ENCODE results near the gene GALK2. TPM values are rescaled to one million over a fixed set of nuclear protein-coding genes. Genes with fewer than 3 reads are reported as not detected.
A peak's percentile ranks its signal among the peaks of the same experiment; 100 is the strongest.

Gene GALK2
- total RNA-seq, 2 experiments from 2014 or later = 20.2 to 23.4 TPM

DNA sequence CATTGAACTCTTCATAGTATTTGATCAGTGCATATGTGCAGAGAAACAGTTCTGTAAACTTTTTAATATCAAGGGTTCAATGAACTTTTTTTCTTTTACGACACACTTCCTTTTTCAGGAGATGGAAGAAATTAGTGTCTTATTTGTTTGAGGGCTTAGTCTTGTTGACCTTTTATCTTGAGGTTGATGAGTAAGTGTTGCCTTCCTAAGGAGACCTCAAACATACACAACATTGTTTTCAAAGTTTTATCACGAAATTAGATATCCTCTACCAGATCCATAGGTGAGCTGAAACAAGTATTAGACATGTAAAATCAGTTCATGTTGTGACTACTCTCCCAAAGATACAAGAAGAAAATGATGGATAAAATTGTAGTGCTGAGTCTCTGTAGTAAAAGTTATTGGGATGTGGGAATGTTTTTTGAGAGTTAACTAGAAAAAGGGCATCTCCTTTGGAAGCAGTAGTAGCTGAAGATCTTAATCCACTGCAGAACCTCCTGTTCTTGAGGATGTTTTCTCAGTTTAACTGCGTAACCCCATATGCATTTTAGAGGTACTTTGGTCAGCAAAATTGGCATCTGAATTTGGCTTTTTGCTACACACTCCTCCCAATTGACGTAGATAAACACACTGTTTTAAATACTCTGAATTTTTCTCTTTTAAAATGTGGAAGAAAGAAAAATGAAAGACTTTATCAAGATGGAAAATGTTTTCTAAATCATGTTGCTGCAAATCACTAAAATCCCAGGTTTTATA, 116.8 kb downstream of the GALK2 start:
- peaks cover 31% of the 10 kb centered on the region for H3K4me1 Mint-ChIP-seq
- H3K9me3 Mint-ChIP-seq = no peaks in the 10 kb centered on the region
- H3K27ac Mint-ChIP-seq = peak overlapping the region; percentile 2
- ChIA-PET POLR2A (no interaction called here), CTCF (no interaction called here)
- H3K27me3 Mint-ChIP-seq = no peaks in the 10 kb centered on the region
- no peak overlapping the region for H3K4me3 Mint-ChIP-seq
- no peak for DNase-seq
- H3K36me3 Mint-ChIP-seq (ENCODE audit: low read depth) = peaks cover 65% of the 10 kb centered on the region

DNA sequence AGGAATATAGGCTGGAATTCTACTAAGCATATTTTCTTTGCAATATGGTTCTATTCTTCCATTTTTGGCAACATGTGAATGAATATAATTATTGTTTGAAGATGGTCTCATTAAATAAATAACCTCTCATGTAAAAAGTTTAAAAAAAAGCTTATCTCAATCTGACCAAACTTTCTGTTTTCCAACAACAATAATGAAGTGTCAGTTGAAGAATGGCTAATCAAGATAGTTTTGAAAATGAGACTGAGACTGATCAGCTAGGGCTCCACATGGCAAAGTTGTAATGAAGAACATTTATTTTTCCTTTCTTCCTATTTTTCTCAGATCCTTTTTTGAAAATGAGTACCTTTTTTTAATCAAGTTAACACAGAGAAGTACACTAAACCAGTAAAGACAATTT, 117.4 kb downstream of the GALK2 start:
- Mint-ChIP-seq H3K27ac (no peak overlapping the region), H3K4me1 (peaks cover 31% of the 10 kb centered on the region), H3K27me3 (no peaks in the 10 kb centered on the region), H3K36me3 (ENCODE audit: low read depth) (peaks cover 66% of the 10 kb centered on the region), H3K9me3 (no peaks in the 10 kb centered on the region), H3K4me3 (no peak overlapping the region)
- ChIA-PET POLR2A (no interaction called here), CTCF (no interaction called here)
- no peak for DNase-seq

DNA sequence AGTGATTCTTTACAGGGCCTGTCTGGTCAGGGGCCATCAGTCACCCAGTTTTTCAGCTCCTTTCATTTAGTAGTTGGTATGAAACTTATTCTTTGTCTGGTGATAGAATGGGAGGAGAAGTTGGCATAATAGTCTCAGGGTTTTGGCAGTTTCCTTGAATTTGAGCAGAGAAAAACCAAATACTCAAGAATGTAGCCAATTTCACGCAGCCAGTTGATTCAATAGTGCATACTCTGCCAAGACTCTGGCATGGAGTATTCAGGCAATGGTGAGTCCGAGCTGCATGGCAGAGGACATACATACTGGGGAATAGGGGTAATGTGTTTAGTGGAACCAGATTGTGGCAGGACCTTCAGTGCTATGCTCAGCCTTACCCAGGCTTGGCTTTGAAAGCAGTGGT, 118.3 kb downstream of the GALK2 start:
- H3K27me3 Mint-ChIP-seq = no peaks in the 10 kb centered on the region
- no peak overlapping the region for H3K27ac Mint-ChIP-seq
- peaks cover 31% of the 10 kb centered on the region for H3K4me1 Mint-ChIP-seq
- H3K36me3 Mint-ChIP-seq (ENCODE audit: low read depth) = peaks cover 66% of the 10 kb centered on the region
- no peaks in the 10 kb centered on the region for H3K9me3 Mint-ChIP-seq
- ChIA-PET CTCF (interaction anchor here (0.6 to 1.4 kb wide), 2 partner anchors 16 to 864 kb away, joined by 3 read pairs; no protein-coding TSS in a partner anchor), POLR2A (no interaction called here)
- H3K4me3 Mint-ChIP-seq = no peak overlapping the region
- DNase-seq = no peak

DNA sequence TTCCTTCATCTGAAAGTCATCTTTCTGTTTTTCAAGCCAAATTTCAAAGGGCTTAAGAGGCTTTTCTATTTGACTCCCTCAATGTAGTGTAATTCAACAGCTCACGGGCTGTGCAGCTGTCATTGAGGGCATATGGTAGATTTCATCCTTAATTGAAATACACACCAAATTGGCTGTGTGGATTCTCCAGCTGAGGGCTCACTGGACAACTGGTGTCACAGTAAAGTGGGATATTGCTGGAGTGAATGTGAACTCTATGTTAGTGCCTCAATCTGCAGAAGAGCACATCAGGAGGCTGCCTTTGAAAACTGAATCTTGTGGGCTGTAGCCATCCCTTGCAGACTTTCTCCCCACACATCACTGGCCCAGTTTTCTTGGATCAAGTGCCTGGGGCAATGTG, 120.1 kb downstream of the GALK2 start:
- DNase-seq = no peak
- CTCF ChIA-PET = no interaction called here
- H3K27ac Mint-ChIP-seq = no peak overlapping the region
- H3K4me1 Mint-ChIP-seq = peaks cover 31% of the 10 kb centered on the region
- H3K27me3 Mint-ChIP-seq = no peaks in the 10 kb centered on the region
- POLR2A ChIA-PET = no interaction called here
- peaks cover 62% of the 10 kb centered on the region for H3K36me3 Mint-ChIP-seq (ENCODE audit: low read depth)
- H3K4me3 Mint-ChIP-seq = no peak overlapping the region
- H3K9me3 Mint-ChIP-seq = no peaks in the 10 kb centered on the region

DNA sequence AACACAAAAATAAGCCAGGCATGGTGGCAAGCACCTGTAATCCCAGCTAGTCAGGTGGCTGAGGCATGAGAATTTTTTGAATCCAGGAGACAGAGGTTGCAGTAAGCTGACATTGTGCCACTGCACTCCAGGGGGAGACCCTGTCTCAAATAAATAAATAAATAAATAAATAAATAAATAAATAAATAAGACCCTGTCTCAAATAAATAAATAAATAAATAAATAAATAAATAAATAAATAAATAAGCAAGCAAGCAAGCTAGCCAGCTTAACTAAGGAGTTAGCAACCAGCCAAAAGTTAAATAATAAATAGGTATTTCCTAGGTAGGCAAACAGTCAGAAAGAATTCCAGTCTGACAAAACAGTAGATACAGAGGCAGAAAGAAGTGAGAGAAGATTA, 123.9 kb downstream of the GALK2 start:
- peaks cover 49% of the 10 kb centered on the region for H3K36me3 Mint-ChIP-seq (ENCODE audit: low read depth)
- H3K4me3 Mint-ChIP-seq = no peak overlapping the region
- ChIA-PET POLR2A (no interaction called here), CTCF (interaction anchor here (0.8 to 1.7 kb wide), 2 partner anchors 22 to 28 kb away, joined by 3 read pairs; no protein-coding TSS in a partner anchor)
- DNase-seq = no peak
- H3K27ac Mint-ChIP-seq = no peak overlapping the region
- no peaks in the 10 kb centered on the region for H3K27me3 Mint-ChIP-seq
- no peaks in the 10 kb centered on the region for H3K9me3 Mint-ChIP-seq
- peaks cover 11% of the 10 kb centered on the region for H3K4me1 Mint-ChIP-seq

DNA sequence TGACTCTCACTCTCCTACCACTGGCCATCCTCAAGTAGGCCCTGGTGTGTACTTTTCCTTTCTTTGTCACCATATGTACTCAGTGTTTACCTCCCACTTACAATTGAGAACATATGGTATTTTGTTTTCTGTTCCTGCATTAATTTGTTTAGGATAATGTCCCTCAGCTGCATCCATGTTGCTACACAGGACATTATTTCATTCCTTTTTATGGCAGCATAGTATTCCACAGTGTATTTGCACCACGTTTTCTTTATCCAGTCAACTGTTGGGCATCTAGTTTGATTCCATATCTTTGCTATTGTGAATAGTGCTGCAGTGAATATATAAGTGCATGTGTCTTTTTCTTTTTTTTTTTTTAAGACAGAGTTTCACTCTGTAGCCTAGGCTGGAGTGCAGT, 126.2 kb downstream of the GALK2 start:
- DNase-seq = no peak
- POLR2A ChIA-PET = no interaction called here
- H3K27ac Mint-ChIP-seq = no peak overlapping the region
- H3K36me3 Mint-ChIP-seq (ENCODE audit: low read depth) = peaks cover 59% of the 10 kb centered on the region
- H3K4me1 Mint-ChIP-seq = peaks cover 4% of the 10 kb centered on the region
- H3K27me3 Mint-ChIP-seq = no peaks in the 10 kb centered on the region
- no peak overlapping the region for H3K4me3 Mint-ChIP-seq
- peaks cover 6% of the 10 kb centered on the region for H3K9me3 Mint-ChIP-seq
- CTCF ChIA-PET = no interaction called here

DNA sequence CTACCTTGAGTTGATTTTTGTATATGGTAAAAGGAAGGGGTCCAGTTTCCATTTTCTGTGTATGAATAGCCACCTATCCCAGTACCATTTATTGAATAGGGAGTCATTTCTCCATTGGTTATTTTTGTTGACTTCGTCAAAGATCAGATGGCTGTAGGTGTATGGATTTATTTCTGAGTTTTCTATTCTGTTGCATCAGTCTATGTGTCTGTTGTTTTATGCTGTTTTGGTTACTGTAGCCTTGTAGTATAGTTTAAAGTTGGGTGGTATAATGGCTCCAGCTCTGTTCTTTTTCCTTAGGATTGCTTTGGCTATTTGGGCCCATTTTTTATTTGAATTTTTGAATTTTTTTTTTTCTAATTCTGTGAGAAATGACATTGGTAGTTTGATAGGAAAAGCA, 127.5 kb downstream of the GALK2 start:
- Mint-ChIP-seq H3K36me3 (ENCODE audit: low read depth) (peaks cover 56% of the 10 kb centered on the region), H3K4me3 (no peak overlapping the region)
- CTCF ChIA-PET = no interaction called here

DNA sequence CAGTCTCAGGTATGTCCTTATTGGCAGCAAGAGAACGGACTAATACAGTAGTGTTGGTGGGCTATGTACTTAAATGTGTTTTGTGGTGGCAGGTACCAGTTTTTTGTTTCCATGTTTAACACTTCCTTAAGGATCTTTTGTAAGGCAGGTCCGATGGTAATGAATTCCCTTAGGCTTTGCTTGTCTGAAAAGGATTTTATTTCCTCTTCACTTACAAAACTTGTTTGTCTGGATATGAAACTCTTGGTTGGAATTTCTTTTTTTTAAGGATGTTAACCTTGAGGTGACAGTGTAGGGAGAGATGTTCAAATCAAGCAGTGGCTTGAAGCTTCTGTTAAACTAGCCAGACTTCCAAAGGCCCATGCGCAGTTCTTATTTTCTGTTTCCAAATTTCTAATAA, 130.8 kb downstream of the GALK2 start:
- Mint-ChIP-seq H3K9me3 (peaks cover 6% of the 10 kb centered on the region), H3K4me3 (no peak overlapping the region), H3K4me1 (no peaks in the 10 kb centered on the region), H3K36me3 (ENCODE audit: low read depth) (peaks cover 52% of the 10 kb centered on the region), H3K27me3 (no peaks in the 10 kb centered on the region), H3K27ac (no peak overlapping the region)
- DNase-seq = no peak
- ChIA-PET POLR2A (no interaction called here), CTCF (no interaction called here)

More for the DNA sequence above, 127.5 kb downstream of the GALK2 start:
- POLR2A ChIA-PET = no interaction called here
- Mint-ChIP-seq H3K4me1 (no peaks in the 10 kb centered on the region), H3K9me3 (peaks cover 6% of the 10 kb centered on the region), H3K27ac (no peak overlapping the region), H3K27me3 (no peaks in the 10 kb centered on the region)
- DNase-seq = no peak

DNA sequence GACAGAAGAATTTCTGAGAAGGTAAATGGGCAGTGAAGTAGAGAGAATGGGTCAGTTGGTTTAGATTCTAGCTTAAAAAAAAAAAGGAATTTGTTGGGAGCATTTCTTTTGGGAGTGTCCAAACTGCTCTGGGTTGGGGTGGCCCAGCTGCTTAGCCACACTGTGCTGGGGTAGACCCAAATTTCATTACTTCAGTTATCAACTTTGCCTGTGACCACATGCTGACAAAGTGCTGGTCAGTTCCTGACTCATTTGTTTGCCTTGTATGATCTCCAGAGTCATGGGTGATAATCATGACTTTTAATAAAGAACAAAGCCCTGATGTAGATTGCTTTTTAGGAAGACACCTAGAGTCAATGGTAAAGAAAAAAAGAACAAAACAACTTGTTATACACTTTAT, 131.5 kb downstream of the GALK2 start:
- peaks cover 6% of the 10 kb centered on the region for H3K9me3 Mint-ChIP-seq
- no peaks in the 10 kb centered on the region for H3K4me1 Mint-ChIP-seq
- no peaks in the 10 kb centered on the region for H3K27me3 Mint-ChIP-seq
- no peak for DNase-seq
- no peak overlapping the region for H3K27ac Mint-ChIP-seq
- H3K36me3 Mint-ChIP-seq (ENCODE audit: low read depth) = peaks cover 46% of the 10 kb centered on the region
- POLR2A ChIA-PET = no interaction called here
- H3K4me3 Mint-ChIP-seq = no peak overlapping the region
- CTCF ChIA-PET = no interaction called here

DNA sequence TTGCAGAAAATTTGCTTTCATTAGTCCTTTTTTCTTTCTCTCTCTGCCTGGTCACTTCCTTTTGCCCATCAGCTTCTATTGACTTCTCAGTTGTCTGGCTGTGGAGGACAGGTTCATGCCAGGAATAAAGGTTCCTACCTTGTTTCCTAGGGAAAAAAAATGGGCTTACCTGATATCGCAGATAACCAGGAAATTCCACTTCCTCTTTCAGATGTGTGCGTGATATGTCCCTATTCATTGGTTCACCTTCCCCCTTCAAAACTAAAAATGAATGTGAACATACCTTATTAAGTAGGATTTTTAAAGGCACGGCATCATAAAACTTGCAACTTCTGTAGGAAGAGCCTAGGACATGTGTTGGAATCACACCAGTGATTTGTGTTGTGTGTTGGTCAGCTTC, 133.0 kb downstream of the GALK2 start:
- Mint-ChIP-seq H3K4me1 (no peaks in the 10 kb centered on the region), H3K9me3 (peaks cover 6% of the 10 kb centered on the region), H3K4me3 (no peak overlapping the region), H3K36me3 (ENCODE audit: low read depth) (peaks cover 38% of the 10 kb centered on the region), H3K27me3 (no peaks in the 10 kb centered on the region), H3K27ac (no peak overlapping the region)
- ChIA-PET POLR2A (no interaction called here), CTCF (interaction anchor here (0.8 kb wide), 1 partner anchor 282 kb away, joined by 3 read pairs; no protein-coding TSS in a partner anchor)
- no peak for DNase-seq

DNA sequence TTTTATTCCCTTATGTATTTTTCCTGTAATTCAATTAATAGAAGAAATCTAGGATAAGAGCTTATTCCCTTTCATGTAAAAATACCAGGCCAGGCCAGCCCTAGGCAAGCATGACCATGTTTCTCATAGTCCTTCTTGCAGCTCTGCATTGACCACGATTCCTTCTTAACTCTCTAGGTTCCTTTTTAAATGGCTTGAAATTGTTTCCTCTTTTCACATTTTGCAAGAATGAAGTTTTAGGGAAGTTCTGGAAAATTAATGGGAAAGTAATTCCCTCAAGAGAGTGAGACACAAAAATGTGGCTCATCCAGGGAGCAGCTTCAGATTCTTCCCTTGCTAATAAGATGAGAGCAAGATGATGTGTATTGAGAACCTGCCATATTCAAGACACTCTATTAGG, 136.5 kb downstream of the GALK2 start:
- ChIA-PET POLR2A (no interaction called here), CTCF (no interaction called here)
- no peak for DNase-seq
- Mint-ChIP-seq H3K27me3 (no peaks in the 10 kb centered on the region), H3K4me1 (no peaks in the 10 kb centered on the region), H3K4me3 (no peak overlapping the region), H3K27ac (no peak overlapping the region), H3K36me3 (ENCODE audit: low read depth) (peaks cover 42% of the 10 kb centered on the region), H3K9me3 (no peaks in the 10 kb centered on the region)

DNA sequence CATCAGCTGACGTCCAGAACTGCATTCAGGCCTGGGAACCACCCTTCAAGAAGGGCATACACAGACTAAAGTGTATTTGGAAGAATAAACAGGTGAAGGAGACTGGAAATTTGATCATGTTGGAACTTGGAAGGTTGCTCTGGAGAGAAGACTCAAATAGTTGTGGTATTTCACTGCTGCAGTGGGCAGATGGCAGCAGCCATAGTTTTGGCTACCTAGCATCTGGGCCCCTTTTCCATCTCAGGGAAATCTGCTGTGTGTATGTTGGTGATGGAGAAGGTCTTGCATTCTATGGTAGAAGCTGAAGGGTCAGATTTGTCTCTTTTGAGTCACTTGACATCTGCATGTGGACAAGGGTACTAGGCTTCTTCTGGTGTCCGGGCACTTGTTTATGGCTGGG, 138.6 kb downstream of the GALK2 start:
- Mint-ChIP-seq H3K36me3 (ENCODE audit: low read depth) (peaks cover 35% of the 10 kb centered on the region), H3K27me3 (no peaks in the 10 kb centered on the region), H3K27ac (no peak overlapping the region), H3K9me3 (no peaks in the 10 kb centered on the region), H3K4me1 (no peaks in the 10 kb centered on the region), H3K4me3 (no peak overlapping the region)
- no peak for DNase-seq
- ChIA-PET CTCF (no interaction called here), POLR2A (no interaction called here)

DNA sequence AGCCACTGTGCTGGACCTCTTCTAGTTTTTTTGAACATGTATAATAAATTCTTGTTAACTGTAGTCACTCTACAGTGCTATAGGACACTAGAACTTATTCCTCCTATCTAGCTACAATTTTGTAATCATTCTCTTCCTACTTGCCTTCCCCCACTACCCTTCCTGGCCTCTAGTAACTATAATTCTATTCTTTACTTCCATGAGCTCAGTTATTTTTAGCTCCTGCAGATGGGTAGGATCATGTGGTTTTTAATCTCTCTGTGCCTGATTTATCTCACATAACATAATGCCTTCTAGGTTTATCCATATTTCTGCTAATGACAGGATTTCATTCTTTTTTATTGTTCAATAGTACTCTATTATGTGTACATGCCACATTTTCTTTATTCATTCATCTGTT, 139.8 kb downstream of the GALK2 start:
- peaks cover 31% of the 10 kb centered on the region for H3K36me3 Mint-ChIP-seq (ENCODE audit: low read depth)
- DNase-seq = no peak
- H3K27ac Mint-ChIP-seq = no peak overlapping the region
- H3K9me3 Mint-ChIP-seq = no peaks in the 10 kb centered on the region
- POLR2A ChIA-PET = no interaction called here
- CTCF ChIA-PET = no interaction called here
- no peaks in the 10 kb centered on the region for H3K27me3 Mint-ChIP-seq
- H3K4me1 Mint-ChIP-seq = no peaks in the 10 kb centered on the region
- no peak overlapping the region for H3K4me3 Mint-ChIP-seq

DNA sequence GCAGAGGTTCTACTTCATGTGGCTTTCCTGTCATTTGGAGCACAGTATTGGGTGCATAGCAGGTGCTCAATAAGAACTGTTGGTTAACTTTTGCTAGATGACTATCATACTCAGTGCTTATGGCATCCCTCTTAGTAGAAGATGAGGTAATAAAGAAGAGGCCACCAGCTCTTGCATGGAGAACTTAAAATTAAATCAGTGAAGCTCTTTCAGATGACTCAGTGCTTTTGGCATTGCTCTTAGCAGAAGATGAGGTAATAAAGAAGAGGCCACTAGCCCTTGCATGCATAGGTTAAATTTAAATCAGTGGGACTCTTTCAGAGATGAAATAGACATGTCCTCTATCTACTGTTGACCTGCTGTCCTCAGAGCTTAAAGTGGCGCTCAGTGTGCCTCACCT, 143.6 kb downstream of the GALK2 start:
- Mint-ChIP-seq H3K27ac (no peak overlapping the region), H3K36me3 (ENCODE audit: low read depth) (peaks cover 32% of the 10 kb centered on the region), H3K27me3 (no peaks in the 10 kb centered on the region), H3K4me3 (no peak overlapping the region), H3K9me3 (no peaks in the 10 kb centered on the region), H3K4me1 (no peaks in the 10 kb centered on the region)
- DNase-seq = no peak
- ChIA-PET CTCF (no interaction called here), POLR2A (no interaction called here)

Data from activated CD4-positive, alpha-beta T cell treated with anti-CD3 and anti-CD28 coated beads, Interleukin-2, amount 10 ng/mL, durations not matched to agents 7 days and 5 days (primary cell).